Measurements from ENCODE around the gene TGFBR3.
A peak's percentile ranks its signal among the peaks of the same experiment; 100 is the strongest.

Gene TGFBR3

GRCh38 chr1:91885716-91886506 lies at the start of gene TGFBR3:
TGFBR3 (minus strand) TSS chr1:91886151; CDS start chr1:91861531, 24,620 bp downstream.
- DNase-seq (ENCODE audit: low read depth), result peak; percentile 61

GRCh38 chr1:91929250-91929649 lies 43.3 kb upstream of the TGFBR3 start:
- no peak for DNase-seq (ENCODE audit: low read depth)

- no peak for DNase-seq (ENCODE audit: low read depth)
These were observed 42.1 kb upstream of the TGFBR3 start for GRCh38 chr1:91928026-91928425.

- no peak for DNase-seq (ENCODE audit: low read depth)
These were observed 39.9 kb upstream of the TGFBR3 start for GRCh38 chr1:91925644-91926435.

- no peak for DNase-seq (ENCODE audit: low read depth)
These were observed 38.2 kb upstream of the TGFBR3 start for GRCh38 chr1:91924146-91924545.

- no peak for DNase-seq (ENCODE audit: low read depth)
These were observed 34.0 kb upstream of the TGFBR3 start for GRCh38 chr1:91919962-91920361.

GRCh38 chr1:91916811-91917460 lies 31.0 kb upstream of the TGFBR3 start:
- no peak for DNase-seq (ENCODE audit: low read depth)

- no peak for DNase-seq (ENCODE audit: low read depth)
These were observed 30.1 kb upstream of the TGFBR3 start for GRCh38 chr1:91916046-91916445.

- DNase-seq (ENCODE audit: low read depth), result no peak
These were observed 27.1 kb upstream of the TGFBR3 start for GRCh38 chr1:91913018-91913417.

GRCh38 chr1:91912266-91912665 lies 26.3 kb upstream of the TGFBR3 start:
- DNase-seq (ENCODE audit: low read depth), result no peak

- no peak for DNase-seq (ENCODE audit: low read depth)
These were observed 15.3 kb upstream of the TGFBR3 start for GRCh38 chr1:91901231-91901630.

GRCh38 chr1:91900562-91900961 lies 14.6 kb upstream of the TGFBR3 start:
- DNase-seq (ENCODE audit: low read depth), result no peak

- DNase-seq (ENCODE audit: low read depth), result no peak
These were observed 11.1 kb upstream of the TGFBR3 start for GRCh38 chr1:91897016-91897415.

GRCh38 chr1:91895832-91896556 lies 10.0 kb upstream of the TGFBR3 start:
- DNase-seq (ENCODE audit: low read depth), result no peak

- DNase-seq (ENCODE audit: low read depth), result no peak
These were observed 8.2 kb upstream of the TGFBR3 start for GRCh38 chr1:91894036-91894761.

GRCh38 chr1:91891969-91892368 lies 6.0 kb upstream of the TGFBR3 start:
- no peak for DNase-seq (ENCODE audit: low read depth)

- no peak for DNase-seq (ENCODE audit: low read depth)
These were observed 5.5 kb upstream of the TGFBR3 start for GRCh38 chr1:91891454-91891853.

GRCh38 chr1:91889717-91890459 lies 3.9 kb upstream of the TGFBR3 start:
- no peak for DNase-seq (ENCODE audit: low read depth)

- DNase-seq (ENCODE audit: low read depth), result no peak
These were observed 687 bp downstream of the TGFBR3 start for GRCh38 chr1:91885213-91885715.

- no peak for DNase-seq (ENCODE audit: low read depth)
These were observed 1.3 kb downstream of the TGFBR3 start for GRCh38 chr1:91884459-91885212.
